SU-DHL-6 (cell line): Measurements from ENCODE around the gene RFC1.

Experiments
- EZH2phosphoT487 ChIP-seq: fragments of 200-600 bp; sonication (generic), shearing (Covaris generic); conservative IDR thresholded peaks from 2 replicates; pipeline ENCODE4 v1.6.1; 2018; ENCODE audit warnings: mild to moderate bottlenecking, antibody characterized with exemption, low read length, moderate library complexity, mixed read lengths
- TF ChIP-seq, protein P1 (sequence below): fragments of 200-600 bp; sonication (generic); IDR thresholded peaks from one replicate; pipeline ENCODE4 v1.5.1; 2017; ENCODE audit warnings: antibody characterized with exemption, mild to moderate bottlenecking, low read length, moderate library complexity; ENCODE audit not compliant: insufficient read depth, poor library complexity, severe bottlenecking

GRCh38 chr4:39330353-39330752 lies 35.8 kb downstream of the RFC1 start:
- TF ChIP-seq, protein P1, sequence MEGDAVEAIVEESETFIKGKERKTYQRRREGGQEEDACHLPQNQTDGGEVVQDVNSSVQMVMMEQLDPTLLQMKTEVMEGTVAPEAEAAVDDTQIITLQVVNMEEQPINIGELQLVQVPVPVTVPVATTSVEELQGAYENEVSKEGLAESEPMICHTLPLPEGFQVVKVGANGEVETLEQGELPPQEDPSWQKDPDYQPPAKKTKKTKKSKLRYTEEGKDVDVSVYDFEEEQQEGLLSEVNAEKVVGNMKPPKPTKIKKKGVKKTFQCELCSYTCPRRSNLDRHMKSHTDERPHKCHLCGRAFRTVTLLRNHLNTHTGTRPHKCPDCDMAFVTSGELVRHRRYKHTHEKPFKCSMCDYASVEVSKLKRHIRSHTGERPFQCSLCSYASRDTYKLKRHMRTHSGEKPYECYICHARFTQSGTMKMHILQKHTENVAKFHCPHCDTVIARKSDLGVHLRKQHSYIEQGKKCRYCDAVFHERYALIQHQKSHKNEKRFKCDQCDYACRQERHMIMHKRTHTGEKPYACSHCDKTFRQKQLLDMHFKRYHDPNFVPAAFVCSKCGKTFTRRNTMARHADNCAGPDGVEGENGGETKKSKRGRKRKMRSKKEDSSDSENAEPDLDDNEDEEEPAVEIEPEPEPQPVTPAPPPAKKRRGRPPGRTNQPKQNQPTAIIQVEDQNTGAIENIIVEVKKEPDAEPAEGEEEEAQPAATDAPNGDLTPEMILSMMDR, result no peak
- TF ChIP-seq EZH2phosphoT487, result no peak
